Esophagus squamous epithelium (tissue), 4 donors: Measurements from ENCODE around the gene APOL4.

ENCODE experiments used
- POLR2A ChIP-seq, 4 donors: fragments of 450-650 bp; IDR thresholded peaks; one replicate each; pipeline ENCODE4 v1.6.1; 2017; ENCODE audit warnings: antibody characterized with exemption in 4 of 4, mild to moderate bottlenecking in 4 of 4, moderate library complexity in 3 of 4
- TF ChIP-seq, protein P1 (sequence below), 6 experiments: fragments of 450-650 bp in 4 of 6; fragments of 200-600 bp in 2 of 6; sonication (generic) in 2 of 6; IDR thresholded peaks; one replicate each; pipeline ENCODE4 v1.5.1; 2016 to 2019; ENCODE audit warnings: antibody characterized with exemption in 6 of 6, mild to moderate bottlenecking in 4 of 6, moderate library complexity in 4 of 6

DNA sequence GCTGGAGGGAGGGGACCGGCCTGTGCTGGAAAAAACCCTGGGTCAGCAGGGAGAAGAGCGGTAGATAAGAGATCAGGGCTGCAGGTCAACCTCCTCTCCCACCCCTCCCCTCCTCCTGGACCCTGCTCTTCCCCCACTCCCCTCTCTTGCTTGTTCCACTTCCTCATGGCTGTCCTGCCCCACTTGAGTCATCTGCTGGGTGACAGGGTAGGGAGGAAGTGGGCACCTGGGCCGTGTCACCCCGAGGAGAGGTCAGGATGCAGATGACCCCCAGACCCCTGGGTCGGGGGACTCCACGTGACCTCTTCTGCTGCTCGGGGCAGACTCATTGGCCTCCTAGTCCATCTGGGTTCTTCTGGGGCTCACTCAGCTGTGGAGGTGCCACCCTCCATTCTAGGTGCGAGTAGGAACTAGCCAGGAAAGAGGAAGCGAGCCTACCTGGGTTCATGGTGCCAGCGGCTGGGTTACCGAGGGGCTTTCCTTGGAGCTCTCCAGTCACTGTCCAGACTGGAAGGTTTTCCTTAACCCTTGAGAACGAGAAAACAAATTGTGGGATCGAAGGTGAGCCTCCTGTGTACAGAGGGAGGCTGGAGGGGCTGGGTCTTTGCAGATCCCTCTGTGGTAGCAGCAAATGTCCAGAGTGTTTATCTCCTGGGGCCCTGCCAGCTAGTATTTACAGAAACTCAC, 31.2 kb upstream of the APOL4 start:
- TF ChIP-seq, protein P1, sequence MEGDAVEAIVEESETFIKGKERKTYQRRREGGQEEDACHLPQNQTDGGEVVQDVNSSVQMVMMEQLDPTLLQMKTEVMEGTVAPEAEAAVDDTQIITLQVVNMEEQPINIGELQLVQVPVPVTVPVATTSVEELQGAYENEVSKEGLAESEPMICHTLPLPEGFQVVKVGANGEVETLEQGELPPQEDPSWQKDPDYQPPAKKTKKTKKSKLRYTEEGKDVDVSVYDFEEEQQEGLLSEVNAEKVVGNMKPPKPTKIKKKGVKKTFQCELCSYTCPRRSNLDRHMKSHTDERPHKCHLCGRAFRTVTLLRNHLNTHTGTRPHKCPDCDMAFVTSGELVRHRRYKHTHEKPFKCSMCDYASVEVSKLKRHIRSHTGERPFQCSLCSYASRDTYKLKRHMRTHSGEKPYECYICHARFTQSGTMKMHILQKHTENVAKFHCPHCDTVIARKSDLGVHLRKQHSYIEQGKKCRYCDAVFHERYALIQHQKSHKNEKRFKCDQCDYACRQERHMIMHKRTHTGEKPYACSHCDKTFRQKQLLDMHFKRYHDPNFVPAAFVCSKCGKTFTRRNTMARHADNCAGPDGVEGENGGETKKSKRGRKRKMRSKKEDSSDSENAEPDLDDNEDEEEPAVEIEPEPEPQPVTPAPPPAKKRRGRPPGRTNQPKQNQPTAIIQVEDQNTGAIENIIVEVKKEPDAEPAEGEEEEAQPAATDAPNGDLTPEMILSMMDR (IDR thresholded peaks at IDR 0.05), result no peak
- TF ChIP-seq POLR2A (IDR thresholded peaks at IDR 0.05), result no peak
